LNCaP clone FGC (cell line): ENCODE measurements around the gene PLAAT3.

Experiments used
- DNase-seq: peaks from one replicate; pipeline ENCODE4 v3.0.0-alpha.2; 2011; ENCODE audit warnings: low read depth
- H3K4me3 ChIP-seq: 2 replicates; pipeline ENCODE4 v1.5.1; 2011; ENCODE audit warnings: mild to moderate bottlenecking, low read depth, low read length, control low read depth
- CTCF ChIP-seq: IDR thresholded peaks from 2 replicates; pipeline ENCODE4 v1.5.1; 2012; ENCODE audit warnings: mild to moderate bottlenecking; ENCODE audit not compliant: control insufficient read depth, insufficient read depth; ENCODE audit errors: extremely low read depth

Gene PLAAT3

DNA sequence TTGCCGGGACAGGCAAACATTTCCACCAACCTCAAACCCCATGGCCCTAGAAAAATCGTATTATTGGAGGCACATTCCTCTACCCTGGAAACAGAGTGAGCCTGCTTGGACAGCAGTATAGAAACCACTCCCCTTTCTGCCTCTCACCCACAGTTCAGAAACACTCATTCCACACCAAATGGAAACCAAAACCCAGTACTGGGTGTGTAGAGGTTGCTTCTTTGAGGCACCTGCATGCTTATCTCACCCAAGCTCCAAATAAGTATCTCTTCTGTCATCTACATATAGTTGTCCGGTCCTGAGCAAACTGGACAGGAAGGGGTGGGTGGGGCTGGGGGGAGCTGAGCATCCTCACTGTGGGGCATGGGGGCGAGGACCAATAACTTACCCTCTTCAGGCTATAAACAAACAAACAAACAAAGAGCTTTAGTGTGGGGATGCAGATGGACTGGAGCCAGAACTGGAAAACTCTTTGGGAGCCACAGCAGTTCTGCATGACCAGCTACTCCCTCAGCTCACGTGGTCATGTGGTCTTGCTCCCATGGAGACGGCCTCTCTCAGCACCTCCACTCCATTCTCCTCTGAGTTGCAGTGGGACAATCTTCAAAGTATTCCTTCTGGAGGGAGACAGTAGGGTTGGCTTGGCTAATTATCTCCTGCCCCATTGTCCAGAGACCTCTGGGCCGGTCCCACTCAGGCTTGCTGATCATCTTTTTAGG is 50.0 kb downstream of the PLAAT3 start:
- no peak overlapping the region for H3K4me3 ChIP-seq
- no peak for DNase-seq
- TF ChIP-seq CTCF: no peak

DNA sequence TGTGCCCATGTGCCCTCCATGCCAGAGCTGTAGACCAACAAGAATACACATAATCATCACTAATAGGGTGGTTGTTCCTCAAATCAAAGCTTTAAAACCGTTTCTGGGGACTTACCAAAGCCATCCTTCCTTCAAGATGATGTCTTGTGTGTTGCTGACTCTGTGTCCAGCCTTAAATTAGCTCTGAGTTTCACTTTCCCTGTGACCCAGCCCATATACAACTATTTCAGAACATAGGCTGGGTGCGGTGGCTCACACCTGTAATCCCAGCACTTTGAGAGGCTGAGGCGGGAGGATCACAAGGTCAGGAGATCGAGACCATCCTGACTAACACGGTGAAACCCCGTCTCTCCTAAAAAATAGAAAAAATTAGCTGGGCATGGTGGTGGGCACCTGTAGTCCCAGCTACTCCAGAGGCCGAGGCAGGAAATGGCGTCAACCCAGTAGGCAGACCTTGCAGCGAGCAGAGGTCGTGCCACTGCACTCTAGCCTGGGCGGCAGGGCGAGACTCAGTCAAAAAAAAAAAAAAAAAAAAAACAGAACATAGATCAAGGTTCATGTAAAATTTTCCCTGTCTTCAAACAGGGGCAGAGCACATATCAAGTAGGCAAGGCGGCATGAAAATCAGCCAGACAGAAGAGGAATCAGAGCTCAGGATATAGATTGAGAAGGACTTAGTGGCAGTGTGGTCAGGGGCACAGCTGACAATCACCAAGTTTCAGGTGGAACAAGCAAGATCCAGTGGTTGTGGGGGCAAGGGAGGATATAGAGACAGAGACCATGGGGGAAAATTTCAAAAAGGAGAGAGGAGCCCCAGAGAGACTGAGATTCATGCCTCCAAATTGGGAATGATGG is 50.8 kb downstream of the PLAAT3 start, which contains the start of gene PLAAT2:
TSS of gene PLAAT2 (minus strand) at position 179 of the 855 bp plus-strand sequence. CDS start at position 124, 55 bp downstream.
- no peak for DNase-seq
- no peak within 1 kb of the TSS for H3K4me3 ChIP-seq
- no peak for TF ChIP-seq CTCF

DNA sequence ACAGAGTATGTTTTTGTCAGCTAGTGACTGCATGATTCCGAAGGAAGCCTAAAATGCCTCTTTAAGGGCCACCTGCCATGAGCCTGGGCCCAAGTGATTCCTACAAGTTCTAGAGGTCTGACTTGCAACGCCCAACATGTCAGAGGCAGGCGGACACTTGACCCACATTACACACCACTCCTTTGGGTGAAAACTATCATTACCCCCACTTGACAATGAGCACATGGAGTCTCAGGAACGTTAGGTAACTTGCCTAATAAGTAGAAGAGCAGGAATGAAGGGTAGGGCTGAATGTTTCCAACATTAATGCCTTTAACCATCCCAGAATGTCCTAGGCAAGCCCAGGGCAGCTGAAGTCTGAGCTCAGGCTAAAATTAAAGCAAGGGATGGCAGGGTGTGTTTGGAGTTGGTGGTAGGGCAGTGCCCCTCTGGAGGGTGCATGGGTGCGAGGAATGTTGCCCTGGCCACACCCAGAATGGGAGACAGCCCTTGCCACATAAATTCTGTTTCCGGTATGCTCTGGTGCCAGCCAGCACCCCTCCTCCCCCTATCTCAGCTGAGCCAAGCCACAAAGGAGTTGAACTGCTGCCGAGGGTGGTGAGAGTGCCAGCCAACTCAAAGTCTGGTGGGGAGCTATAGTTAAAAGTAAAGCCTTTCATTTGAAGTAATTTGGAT is 53.6 kb downstream of the PLAAT3 start:
- DNase-seq: no peak
- H3K4me3 ChIP-seq: no peak overlapping the region
- TF ChIP-seq CTCF: no peak

- no peak for TF ChIP-seq CTCF
- no peak for DNase-seq
- no peak overlapping the region for H3K4me3 ChIP-seq
These were observed 55.6 kb downstream of the PLAAT3 start for GRCh38 chr11:63558459-63559157.

- H3K4me3 ChIP-seq: no peak overlapping the region
- TF ChIP-seq CTCF: no peak
- no peak for DNase-seq
These were observed 56.7 kb downstream of the PLAAT3 start for GRCh38 chr11:63557570-63557969.

- no peak for TF ChIP-seq CTCF
- no peak for DNase-seq
- H3K4me3 ChIP-seq: no peak overlapping the region
These were observed 57.7 kb downstream of the PLAAT3 start for GRCh38 chr11:63556404-63557013.
